Fibroblast of lung (primary cell): ENCODE data around the gene ARID1B. TPM values are rescaled to one million over a fixed set of nuclear protein-coding genes. Genes with fewer than 3 reads are reported as not detected.

ENCODE experiments used
- DNase-seq, 2 donors: peaks; one replicate each; pipeline versions ENCODE4 v3.0.0 to v3.0.0-alpha.2; 2010; ENCODE audit warnings: low read depth in 2 of 2
- H2AFZ ChIP-seq: 2 replicates; pipeline ENCODE4 v1.5.1; 2012; ENCODE audit warnings: low read length, control low read depth, inconsistent platforms
- H3K27ac ChIP-seq: 2 replicates; pipeline ENCODE4 v1.5.1; 2011; ENCODE audit warnings: low read length, control low read depth; ENCODE audit not compliant: insufficient read depth
- H3K27me3 ChIP-seq: 2 replicates; pipeline ENCODE4 v1.5.1; 2011; ENCODE audit warnings: mild to moderate bottlenecking, low read length; ENCODE audit not compliant: control insufficient read depth, insufficient read depth
- H3K36me3 ChIP-seq: 2 replicates; pipeline ENCODE4 v1.5.1; 2011; ENCODE audit warnings: low read length; ENCODE audit not compliant: control insufficient read depth, insufficient read depth
- H3K4me1 ChIP-seq: 2 replicates; pipeline ENCODE4 v1.5.1; 2011; ENCODE audit warnings: low read length; ENCODE audit not compliant: control insufficient read depth, insufficient read depth; ENCODE audit errors: extremely low read depth
- H3K4me2 ChIP-seq: 2 replicates; pipeline ENCODE4 v1.5.1; 2011; ENCODE audit warnings: low read length, control low read depth; ENCODE audit not compliant: insufficient read depth; ENCODE audit errors: extremely low read depth
- H3K4me3 ChIP-seq, 4 experiments: fragments of 200-600 bp in 1 of 4; sonication (generic) in 1 of 4; replicated peaks in 1 of 4; 2 replicates each; pipeline ENCODE4 v1.5.1; 2011 to 2016; ENCODE audit warnings: low read length in 4 of 4, low read depth in 3 of 4, mild to moderate bottlenecking in 3 of 4, control low read depth in 2 of 4, inconsistent platforms in 1 of 4, mixed read lengths in 1 of 4; ENCODE audit not compliant: insufficient read depth in 1 of 4; ENCODE audit errors: control extremely low read depth in 1 of 4
- H3K79me2 ChIP-seq: 2 replicates; pipeline ENCODE4 v1.5.1; 2012; ENCODE audit warnings: mild to moderate bottlenecking, low read length, inconsistent platforms; ENCODE audit not compliant: control insufficient read depth, insufficient read depth
- H3K9ac ChIP-seq: 2 replicates; pipeline ENCODE4 v1.5.1; 2011; ENCODE audit warnings: mild to moderate bottlenecking, low read length, control low read depth; ENCODE audit not compliant: insufficient read depth
- H3K9me3 ChIP-seq: 2 replicates; pipeline ENCODE4 v1.5.1; 2012; ENCODE audit warnings: low read depth, low read length; ENCODE audit not compliant: control insufficient read depth, insufficient read depth
- H4K20me1 ChIP-seq: 2 replicates; pipeline ENCODE4 v1.5.1; 2011; ENCODE audit warnings: low read length; ENCODE audit not compliant: control insufficient read depth, insufficient read depth; ENCODE audit errors: extremely low read depth
- EZH2 ChIP-seq: IDR thresholded peaks from 2 replicates; pipeline ENCODE4 v1.5.1; 2012; ENCODE audit warnings: low read length, control low read depth, mild to moderate bottlenecking; ENCODE audit errors: missing control alignments
- polyA plus RNA-seq, 2 donors: library from polyadenylated mRNA; depleted of rRNA in 1 of 2; stranded (reverse) in 1 of 2; unstranded in 1 of 2; fragments of >200 nt; gene quantifications; 2 replicates each; pipeline ENCODE4 v1.2.1, GENCODE V29; 2011 to 2012; ENCODE audit warnings: missing spikeins in 1 of 2
- total RNA-seq: library from RNA; depleted of rRNA; stranded (reverse); fragments of >200 nt; gene quantifications from 2 replicates; pipeline ENCODE4 v1.2.1, GENCODE V29; 2014
- TF ChIP-seq, protein P1 (sequence below), 2 donors: IDR thresholded peaks in 1 of 2; conservative IDR thresholded peaks in 1 of 2; 1 replicate in 1 of 2; 2 replicates in 1 of 2; pipeline ENCODE4 v1.5.1; 2011 to 2012; ENCODE audit warnings: low read length in 2 of 2, control low read depth in 1 of 2, inconsistent platforms in 1 of 2, low read depth in 1 of 2, mild to moderate bottlenecking in 1 of 2

Gene ARID1B
- total and polyA plus RNA-seq, 2 donors (not counting 1 experiment from before 2014, with no cell fraction given) = 15.4 to 41.9 TPM

DNA sequence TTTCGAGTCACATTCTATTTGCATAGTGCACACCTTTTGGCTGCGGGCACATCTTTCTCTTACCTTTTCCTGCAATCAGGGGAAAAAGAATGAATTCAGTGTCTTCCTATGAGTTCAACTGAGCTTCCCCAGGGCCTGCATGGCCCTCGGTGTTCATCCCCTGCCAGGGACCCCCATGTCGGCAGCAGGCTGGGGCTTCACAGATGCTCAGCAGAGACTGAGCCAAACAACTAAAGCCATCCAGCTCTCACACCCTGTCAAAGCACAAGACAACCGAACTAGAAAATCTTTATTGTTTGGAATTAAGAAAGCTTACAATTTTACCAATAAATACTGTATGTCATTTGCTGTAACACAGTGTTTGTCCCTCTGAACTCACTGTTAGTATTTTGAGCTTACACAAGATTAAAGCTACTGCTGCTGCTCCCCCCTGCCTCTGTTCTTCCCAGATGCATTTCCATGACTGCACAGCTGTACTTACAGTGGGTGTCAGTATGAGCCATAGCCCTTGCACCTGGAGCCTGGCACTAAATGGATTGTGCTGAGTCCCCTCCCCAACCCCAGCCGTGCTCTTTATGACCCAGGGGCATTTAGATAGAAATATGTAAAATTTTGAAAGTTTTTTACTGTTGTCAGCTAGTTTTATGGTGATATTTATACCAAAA is 340.4 kb downstream of the ARID1B start:
- Histone ChIP-seq H3K27me3 (no peaks in the 10 kb centered on the region), H3K9me3 (no peaks in the 10 kb centered on the region), H4K20me1 (peaks cover 1% of the 10 kb centered on the region), H3K79me2 (no peaks in the 10 kb centered on the region), H3K4me3 (no peak overlapping the region), H3K9ac (no peak overlapping the region), H3K36me3 (no peaks in the 10 kb centered on the region), H3K4me2 (no peak overlapping the region), H3K27ac (no peak overlapping the region), H2AFZ (no peak overlapping the region), H3K4me1 (no peaks in the 10 kb centered on the region)
- TF ChIP-seq, protein P1, sequence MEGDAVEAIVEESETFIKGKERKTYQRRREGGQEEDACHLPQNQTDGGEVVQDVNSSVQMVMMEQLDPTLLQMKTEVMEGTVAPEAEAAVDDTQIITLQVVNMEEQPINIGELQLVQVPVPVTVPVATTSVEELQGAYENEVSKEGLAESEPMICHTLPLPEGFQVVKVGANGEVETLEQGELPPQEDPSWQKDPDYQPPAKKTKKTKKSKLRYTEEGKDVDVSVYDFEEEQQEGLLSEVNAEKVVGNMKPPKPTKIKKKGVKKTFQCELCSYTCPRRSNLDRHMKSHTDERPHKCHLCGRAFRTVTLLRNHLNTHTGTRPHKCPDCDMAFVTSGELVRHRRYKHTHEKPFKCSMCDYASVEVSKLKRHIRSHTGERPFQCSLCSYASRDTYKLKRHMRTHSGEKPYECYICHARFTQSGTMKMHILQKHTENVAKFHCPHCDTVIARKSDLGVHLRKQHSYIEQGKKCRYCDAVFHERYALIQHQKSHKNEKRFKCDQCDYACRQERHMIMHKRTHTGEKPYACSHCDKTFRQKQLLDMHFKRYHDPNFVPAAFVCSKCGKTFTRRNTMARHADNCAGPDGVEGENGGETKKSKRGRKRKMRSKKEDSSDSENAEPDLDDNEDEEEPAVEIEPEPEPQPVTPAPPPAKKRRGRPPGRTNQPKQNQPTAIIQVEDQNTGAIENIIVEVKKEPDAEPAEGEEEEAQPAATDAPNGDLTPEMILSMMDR (conservative IDR thresholded peaks at IDR 0.05 in 1 of 2, IDR thresholded peaks at IDR 0.05 in 1 of 2; ENCODE audit: low read depth in 1 of 2, low read length in 2 of 2) = no peak
- DNase-seq = no peak

DNA sequence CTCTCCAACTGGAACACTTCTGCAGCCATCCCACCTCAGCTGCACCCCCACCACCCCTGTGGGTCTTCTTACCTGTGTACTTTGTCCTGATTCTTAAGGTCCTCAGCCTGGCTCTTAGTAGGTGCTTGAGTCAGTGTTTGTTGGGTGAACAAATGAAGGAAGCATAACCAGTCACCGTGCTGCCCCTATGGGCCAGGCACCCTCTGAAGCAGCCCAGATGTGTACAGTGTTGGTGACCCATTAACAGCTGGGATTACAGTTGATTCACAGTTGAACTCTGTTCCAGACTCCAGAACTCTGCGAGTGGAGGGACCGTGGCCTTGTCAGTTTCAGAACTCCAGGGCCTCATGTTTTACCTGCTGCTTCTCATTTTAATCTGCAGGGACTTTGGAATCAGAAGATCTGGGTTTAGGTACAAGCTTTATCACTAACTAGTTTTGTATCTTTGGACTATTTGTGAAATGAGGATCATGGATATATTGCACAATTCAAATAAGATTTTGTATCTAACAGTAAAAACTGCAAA is 342.4 kb downstream of the ARID1B start:
- DNase-seq = no peak
- Histone ChIP-seq H3K9ac (no peak overlapping the region), H3K4me2 (no peak overlapping the region), H4K20me1 (no peaks in the 10 kb centered on the region), H3K4me1 (no peaks in the 10 kb centered on the region), H3K27ac (no peak overlapping the region), H2AFZ (no peak overlapping the region), H3K27me3 (no peaks in the 10 kb centered on the region), H3K9me3 (no peaks in the 10 kb centered on the region), H3K79me2 (no peaks in the 10 kb centered on the region), H3K36me3 (no peaks in the 10 kb centered on the region), H3K4me3 (no peak overlapping the region)
- TF ChIP-seq, protein P1 (conservative IDR thresholded peaks at IDR 0.05 in 1 of 2, IDR thresholded peaks at IDR 0.05 in 1 of 2; ENCODE audit: low read depth in 1 of 2, low read length in 2 of 2) = no peak
- TF ChIP-seq EZH2 = no peak

DNA sequence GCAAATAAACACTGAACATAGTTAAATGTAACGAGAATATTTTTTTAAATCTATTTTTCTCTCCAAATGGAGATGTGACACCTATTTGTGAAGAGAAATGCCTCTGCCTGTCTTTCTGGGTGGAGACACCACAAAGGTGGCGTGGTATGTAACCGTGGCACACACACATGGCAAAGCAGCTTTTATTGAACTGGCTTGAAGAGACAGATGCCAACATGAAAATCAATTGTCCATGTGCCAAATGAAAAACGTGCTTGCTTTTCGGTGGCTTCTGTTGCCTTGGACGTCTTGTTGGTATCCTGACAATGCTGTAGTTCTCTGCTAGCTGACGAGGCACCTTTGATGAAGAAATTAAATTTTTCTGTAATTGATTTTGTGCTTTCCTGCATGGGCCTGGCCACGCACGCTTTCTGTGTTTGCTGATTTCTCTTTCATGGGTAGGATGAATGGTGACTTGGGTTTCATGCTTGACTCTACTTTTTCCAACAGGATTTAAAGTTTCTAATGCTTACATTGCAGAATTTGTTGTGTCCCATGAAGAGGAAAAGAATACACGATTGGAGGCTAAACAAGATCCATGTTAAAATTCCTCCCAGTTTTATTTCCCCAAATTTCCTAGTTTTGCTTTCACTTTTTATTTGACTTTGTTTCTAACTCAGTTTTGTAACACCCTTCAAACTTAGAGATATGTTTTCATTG is 343.5 kb downstream of the ARID1B start:
- H4K20me1 ChIP-seq = no peaks in the 10 kb centered on the region

More for the DNA sequence above, 343.5 kb downstream of the ARID1B start:
- H3K4me3 ChIP-seq = no peak overlapping the region
- peak overlapping the region; percentile 70 for H3K4me2 ChIP-seq
- H3K36me3 ChIP-seq = no peaks in the 10 kb centered on the region
- H3K9ac ChIP-seq = no peak overlapping the region
- H3K79me2 ChIP-seq = no peaks in the 10 kb centered on the region
- no peaks in the 10 kb centered on the region for H3K27me3 ChIP-seq
- no peak overlapping the region for H2AFZ ChIP-seq
- H3K9me3 ChIP-seq = no peaks in the 10 kb centered on the region
- no peaks in the 10 kb centered on the region for H3K4me1 ChIP-seq
- DNase-seq = no peak
- TF ChIP-seq, protein P1 (conservative IDR thresholded peaks at IDR 0.05 in 1 of 2, IDR thresholded peaks at IDR 0.05 in 1 of 2; ENCODE audit: low read depth in 1 of 2, low read length in 2 of 2) = no peak
- TF ChIP-seq EZH2 = no peak
- H3K27ac ChIP-seq = no peak overlapping the region
